ENCODE measurements around the gene LMO7. TPM values are rescaled to one million over a fixed set of nuclear protein-coding genes. Genes with fewer than 3 reads are reported as not detected.
A peak's percentile ranks its signal among the peaks of the same experiment; 100 is the strongest.

LMO7 gene
- total and polyA plus RNA-seq, 2 of the 13 experiments (the other 11 are each of a cell fraction or from before 2014, with no cell fraction given) = 34.0 to 121 TPM

- H3K27me3 ChIP-seq (ENCODE audit: control insufficient read depth in 1 of 2, insufficient read depth in 2 of 2, low read length in 2 of 2) = peaks cover 0 to 15% of the 10 kb centered on the region in 2 experiments; a peak in 2 of 5 replicates
- no peak overlapping the region for H3K27ac ChIP-seq (ENCODE audit: extremely low read length, insufficient read depth, low read length)
- no peak for FAIRE-seq
- no peak for DNase-seq (ENCODE audit: low spot score)
- H3K9me3 ChIP-seq (ENCODE audit: low read length) = no peaks in the 10 kb centered on the region
- peak overlapping the region; percentile 93 for H3K4me2 ChIP-seq (ENCODE audit: low read depth, low read length)
- peak overlapping the region; percentile 97 for H2AFZ ChIP-seq (ENCODE audit: low read length)
- no peaks in the 10 kb centered on the region for H3K36me3 ChIP-seq (replicated peaks in 1 of 2; ENCODE audit: control insufficient read depth in 1 of 2, insufficient read depth in 2 of 2, low read length in 2 of 2)
- in situ Hi-C loops (cut with HindIII; ENCODE audit: extremely low pct_ligation_motif_present, low pct_unique_long_range_greater_than_20kb) = no loop called here
- ChIA-PET POLR2A (no interaction called here), CTCF (ENCODE audit: low intra/inter-chr PET ratio, low total read pairs) (interaction anchor here (1.0 to 2.1 kb wide), 2 partner anchors 148 to 603 kb away, joined by 4 to 25 read pairs; no protein-coding TSS in a partner anchor)
- peak overlapping the region; percentile 46 to 67 (median 66) for H3K4me3 ChIP-seq (replicated peaks in 1 of 3; ENCODE audit: insufficient read depth in 1 of 3, low read depth in 2 of 3, low read length in 3 of 3)
- peak overlapping the region; percentile 30; the same call in 1 of the 2 replicates for H3K9ac ChIP-seq (ENCODE audit: insufficient read depth, low read depth, low read length)
- intact Hi-C loops (cut with micrococcal nuclease; ENCODE audit: unreplicated experiment) = no loop called here
- 8% methylated on average over 6 of the region's 6 CpGs for WGBS (ENCODE audit: low lambda C conversion rate)
- peak; percentile 37; the same call in 2 of the 3 replicates for ATAC-seq
- H3K79me2 ChIP-seq (ENCODE audit: insufficient read depth, low read length) = no peaks in the 10 kb centered on the region
- TF ChIP-seq ZNF570 (CRISPR knock-in tag; IDR thresholded peaks at IDR 0.05; ENCODE audit: borderline replicate concordance) (no peak), KMT2A (CRISPR knock-in tag; IDR thresholded peaks at IDR 0.05) (no peak), BCLAF1 (IDR thresholded peaks at IDR 0.05) (no peak), HNRNPL (IDR thresholded peaks at IDR 0.05; ENCODE audit: low read depth, low read length) (no peak), ZNF740 (CRISPR knock-in tag; IDR thresholded peaks at IDR 0.05) (no peak), ZNF563 (CRISPR knock-in tag; IDR thresholded peaks at IDR 0.05) (no peak), ZBTB20 (CRISPR knock-in tag; IDR thresholded peaks at IDR 0.05; ENCODE audit: borderline replicate concordance, low read depth) (no peak), ZSCAN29 (CRISPR knock-in tag; conservative IDR thresholded peaks at IDR 0.05) (no peak), ZNF20 (CRISPR knock-in tag; IDR thresholded peaks at IDR 0.05) (no peak), MTF2 (CRISPR knock-in tag; IDR thresholded peaks at IDR 0.05; ENCODE audit: borderline replicate concordance) (no peak), ZNF891 (CRISPR knock-in tag; IDR thresholded peaks at IDR 0.05) (no peak), SIN3A (IDR thresholded peaks at IDR 0.05; ENCODE audit: borderline replicate concordance, low read depth, low read length) (no peak), RARA (CRISPR knock-in tag; IDR thresholded peaks at IDR 0.05) (no peak), ZNF383 (CRISPR knock-in tag; IDR thresholded peaks at IDR 0.05; ENCODE audit: borderline replicate concordance) (no peak), ZNF83 (CRISPR knock-in tag; IDR thresholded peaks at IDR 0.05; ENCODE audit: borderline replicate concordance) (no peak), JARID2 (CRISPR knock-in tag; IDR thresholded peaks at IDR 0.05; ENCODE audit: insufficient replicate concordance) (no peak)
- TF ChIP-seq, protein P1, sequence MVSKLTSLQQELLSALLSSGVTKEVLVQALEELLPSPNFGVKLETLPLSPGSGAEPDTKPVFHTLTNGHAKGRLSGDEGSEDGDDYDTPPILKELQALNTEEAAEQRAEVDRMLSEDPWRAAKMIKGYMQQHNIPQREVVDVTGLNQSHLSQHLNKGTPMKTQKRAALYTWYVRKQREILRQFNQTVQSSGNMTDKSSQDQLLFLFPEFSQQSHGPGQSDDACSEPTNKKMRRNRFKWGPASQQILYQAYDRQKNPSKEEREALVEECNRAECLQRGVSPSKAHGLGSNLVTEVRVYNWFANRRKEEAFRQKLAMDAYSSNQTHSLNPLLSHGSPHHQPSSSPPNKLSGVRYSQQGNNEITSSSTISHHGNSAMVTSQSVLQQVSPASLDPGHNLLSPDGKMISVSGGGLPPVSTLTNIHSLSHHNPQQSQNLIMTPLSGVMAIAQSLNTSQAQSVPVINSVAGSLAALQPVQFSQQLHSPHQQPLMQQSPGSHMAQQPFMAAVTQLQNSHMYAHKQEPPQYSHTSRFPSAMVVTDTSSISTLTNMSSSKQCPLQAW (CRISPR knock-in tag; IDR thresholded peaks at IDR 0.05) = no peak
- TF ChIP-seq, protein P2, sequence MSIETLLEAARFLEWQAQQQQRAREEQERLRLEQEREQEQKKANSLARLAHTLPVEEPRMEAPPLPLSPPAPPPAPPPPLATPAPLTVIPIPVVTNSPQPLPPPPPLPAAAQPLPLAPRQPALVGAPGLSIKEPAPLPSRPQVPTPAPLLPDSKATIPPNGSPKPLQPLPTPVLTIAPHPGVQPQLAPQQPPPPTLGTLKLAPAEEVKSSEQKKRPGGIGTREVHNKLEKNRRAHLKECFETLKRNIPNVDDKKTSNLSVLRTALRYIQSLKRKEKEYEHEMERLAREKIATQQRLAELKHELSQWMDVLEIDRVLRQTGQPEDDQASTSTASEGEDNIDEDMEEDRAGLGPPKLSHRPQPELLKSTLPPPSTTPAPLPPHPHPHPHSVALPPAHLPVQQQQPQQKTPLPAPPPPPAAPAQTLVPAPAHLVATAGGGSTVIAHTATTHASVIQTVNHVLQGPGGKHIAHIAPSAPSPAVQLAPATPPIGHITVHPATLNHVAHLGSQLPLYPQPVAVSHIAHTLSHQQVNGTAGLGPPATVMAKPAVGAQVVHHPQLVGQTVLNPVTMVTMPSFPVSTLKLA (IDR thresholded peaks at IDR 0.05) = no peak
- H3K4me1 ChIP-seq (ENCODE audit: insufficient read depth, low read length) = no peaks in the 10 kb centered on the region
- no peaks in the 10 kb centered on the region for H4K20me1 ChIP-seq (ENCODE audit: insufficient read depth, low read length)
- no TSS peak for BruUV-seq (replicated peaks)
Observed at GRCh38 chr13:75871059-75871458, 234.9 kb downstream of the LMO7 start.

All from HepG2 (cell line).